GM21529 (cell line): ENCODE results near the gene ARL15.

Experiments
- ATAC-seq: cut with Tn5 transposase; IDR thresholded peaks from one replicate; pipeline ENCODE4 v1.9.1; 2021; ENCODE audit not compliant: unreplicated experiment

ARL15 gene

DNA sequence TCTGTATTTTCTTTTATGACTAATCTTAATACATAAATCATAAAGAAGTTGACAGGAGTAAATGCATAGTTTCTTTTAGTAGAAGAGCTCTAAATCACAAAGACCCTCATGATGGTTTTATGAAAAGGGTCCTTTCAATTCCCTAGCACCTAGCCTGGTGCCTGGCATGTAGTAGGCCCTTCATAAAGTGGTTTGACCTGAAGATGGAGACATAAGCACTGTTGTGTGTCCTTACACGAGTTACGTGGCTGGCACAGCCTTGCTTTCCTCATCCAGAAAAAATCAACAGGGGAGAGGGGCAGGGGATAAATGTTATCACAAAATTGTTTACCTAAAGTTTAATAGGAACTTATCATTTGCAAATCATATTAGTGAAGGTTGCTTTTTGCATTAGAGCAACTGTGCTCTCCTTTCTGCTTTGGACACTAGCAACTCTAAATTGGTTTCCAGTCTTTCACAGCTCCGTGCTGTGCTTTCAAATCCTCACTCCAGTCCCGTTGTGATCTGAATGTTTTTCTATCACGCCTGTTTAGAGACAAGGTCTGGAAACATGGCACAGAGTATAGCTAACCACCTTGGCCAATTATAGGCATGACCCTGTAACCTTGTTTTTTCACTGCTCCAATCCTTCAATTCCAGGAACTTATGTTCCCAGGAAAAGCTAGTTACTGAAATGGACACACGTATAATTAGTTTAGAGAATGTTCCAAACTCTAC lies 55.7 kb downstream of the ARL15 start:
- ATAC-seq, result no peak

DNA sequence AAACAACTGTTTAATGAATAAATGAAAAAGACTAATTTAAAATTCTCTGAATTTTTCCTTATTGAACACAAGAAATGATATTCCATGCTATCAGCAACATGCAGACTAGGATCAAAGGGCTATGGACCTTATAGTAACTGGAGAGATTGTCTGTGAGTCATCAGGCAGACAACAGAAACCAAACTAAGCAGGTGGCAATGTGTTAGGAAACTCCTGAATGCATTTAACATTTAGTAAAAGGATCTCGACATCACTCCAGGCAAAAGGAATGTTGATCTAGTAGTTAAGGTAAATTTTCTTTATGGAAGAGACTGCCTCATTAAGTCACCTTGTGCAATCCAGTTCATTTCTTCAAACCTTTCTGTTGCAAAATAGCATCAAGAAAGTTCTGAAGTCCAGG lies 58.4 kb downstream of the ARL15 start:
- ATAC-seq, result no peak

DNA sequence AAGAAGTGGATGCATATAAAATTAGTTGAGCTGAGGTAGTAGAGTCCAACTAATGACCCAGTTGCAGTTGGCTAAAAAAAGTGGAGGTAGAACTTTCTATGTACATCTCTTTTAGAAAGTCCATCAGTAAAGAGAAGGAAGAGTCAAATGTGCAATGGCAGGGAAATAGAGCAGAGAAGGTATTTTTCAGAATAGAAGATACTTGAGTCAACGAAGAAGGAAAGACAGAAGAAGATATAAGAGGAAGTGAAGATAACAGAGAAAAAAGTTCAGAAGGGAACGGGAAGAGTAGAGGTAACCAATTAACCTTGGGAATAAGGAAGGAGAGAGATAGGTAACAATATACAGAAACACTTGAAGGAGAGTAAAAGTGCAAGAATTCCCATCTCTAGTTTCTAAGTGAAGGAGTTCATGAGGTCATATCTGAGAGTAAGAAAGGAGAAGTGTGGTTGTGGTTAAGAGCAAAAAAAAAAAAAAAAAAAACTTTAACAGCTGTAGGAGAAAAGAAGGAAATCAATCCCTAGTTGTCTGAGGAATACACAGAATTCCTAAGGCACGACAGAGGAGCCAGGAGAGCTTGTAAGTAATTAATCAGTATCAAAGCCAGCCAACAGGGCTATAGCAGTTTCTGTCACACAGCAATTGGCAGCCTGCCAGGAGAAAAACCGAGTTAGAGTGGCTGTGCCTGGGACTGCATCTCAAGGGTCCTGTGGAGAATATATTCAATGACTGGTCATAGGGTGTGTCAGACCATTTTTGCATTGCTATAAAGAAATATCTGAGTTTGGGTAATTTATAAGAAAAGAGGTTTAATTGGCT lies 61.0 kb downstream of the ARL15 start:
- no peak for ATAC-seq

DNA sequence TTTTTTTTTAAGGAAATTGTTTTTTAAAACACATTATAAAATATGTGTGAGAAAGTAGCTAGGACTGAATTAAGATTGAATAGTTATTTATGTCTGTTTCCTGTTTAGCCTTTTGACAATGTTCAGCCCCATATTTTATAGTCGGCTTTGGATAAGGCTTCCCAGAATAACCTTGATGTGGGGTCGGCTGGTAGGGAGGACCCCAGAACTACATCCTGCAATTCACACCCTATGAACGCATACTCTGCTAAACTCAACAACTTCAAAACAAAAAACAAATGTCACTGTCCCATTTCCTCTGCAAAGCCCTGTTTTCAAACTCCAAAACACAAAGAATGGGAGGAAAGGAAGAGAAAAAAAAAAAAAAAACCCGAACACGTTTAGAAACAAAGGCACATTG lies 63.1 kb downstream of the ARL15 start:
- no peak for ATAC-seq

DNA sequence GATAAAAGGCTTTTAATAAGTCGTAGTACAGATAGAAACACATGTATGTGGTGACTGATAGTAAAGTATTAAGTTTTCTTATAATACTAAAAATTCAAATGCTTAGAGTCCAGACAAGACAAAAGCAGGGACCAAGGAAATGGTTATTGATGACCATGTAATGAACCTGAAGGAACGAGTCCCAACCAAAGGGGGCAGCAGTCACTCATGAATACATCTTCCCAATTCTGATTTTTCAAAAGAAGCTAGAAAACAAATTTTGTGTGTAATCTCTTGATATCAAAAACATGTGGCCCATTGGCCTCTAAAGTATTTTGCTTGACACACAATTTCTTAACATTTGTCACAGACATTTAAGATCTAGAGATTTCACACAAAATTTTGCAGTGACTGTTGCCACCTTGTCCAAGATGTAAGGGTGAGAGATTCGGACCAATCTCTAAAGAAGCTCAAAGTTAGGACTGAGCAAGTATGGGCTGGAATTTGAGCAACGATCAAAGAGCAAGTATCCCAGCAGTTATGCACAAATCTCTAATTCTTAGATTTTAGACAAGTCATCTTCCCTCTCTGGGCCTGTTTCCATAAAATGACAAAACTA lies 66.8 kb downstream of the ARL15 start:
- peak; percentile 72 for ATAC-seq

DNA sequence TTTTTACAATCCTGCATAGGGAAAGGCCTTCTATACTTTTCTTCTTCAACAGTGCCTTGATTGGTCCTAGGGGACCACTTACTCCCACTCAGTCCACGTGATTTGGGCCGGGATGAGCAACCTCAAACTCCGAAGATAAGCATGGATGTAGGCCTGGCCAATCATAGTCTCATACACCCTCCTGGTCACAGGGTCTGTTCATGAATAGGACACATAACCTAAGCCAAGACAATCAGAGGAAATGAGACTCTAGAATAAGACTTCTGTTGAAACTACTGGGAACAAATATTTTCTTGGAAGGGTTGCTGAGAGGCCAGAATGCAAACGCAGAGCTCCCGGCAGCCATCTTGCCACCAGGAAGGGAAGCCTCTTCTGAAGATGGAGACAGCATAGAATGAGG lies 68.1 kb downstream of the ARL15 start:
- ATAC-seq, result no peak

DNA sequence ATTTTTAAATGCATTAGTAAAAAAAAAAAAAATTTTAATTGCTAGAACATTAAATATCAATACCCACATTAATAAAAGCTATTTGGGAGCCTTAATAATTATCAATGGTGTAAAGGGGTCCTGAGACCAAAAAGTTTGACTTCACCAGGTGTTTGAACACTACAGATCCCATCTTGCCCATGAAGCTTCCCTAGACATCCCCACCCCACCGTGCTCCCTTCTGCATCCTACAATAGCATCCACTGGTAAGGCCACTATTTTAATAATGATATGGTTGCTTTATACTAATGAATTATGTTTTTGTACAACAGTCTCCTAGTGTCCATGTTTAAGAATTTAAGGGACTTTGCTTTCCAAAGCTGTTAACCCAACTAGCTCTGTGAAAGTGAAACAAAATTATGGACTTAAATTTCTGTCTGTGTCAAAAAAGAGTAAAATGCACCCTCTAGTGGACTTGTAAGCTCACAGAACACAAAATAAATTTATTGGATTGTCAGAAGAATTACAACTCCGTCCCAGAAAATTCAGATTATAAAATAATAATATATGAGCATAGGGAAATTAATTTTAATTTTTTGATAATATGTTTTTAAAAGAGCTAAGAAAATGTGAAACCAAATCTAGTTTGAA lies 76.0 kb downstream of the ARL15 start:
- ATAC-seq, result peak; percentile 53

DNA sequence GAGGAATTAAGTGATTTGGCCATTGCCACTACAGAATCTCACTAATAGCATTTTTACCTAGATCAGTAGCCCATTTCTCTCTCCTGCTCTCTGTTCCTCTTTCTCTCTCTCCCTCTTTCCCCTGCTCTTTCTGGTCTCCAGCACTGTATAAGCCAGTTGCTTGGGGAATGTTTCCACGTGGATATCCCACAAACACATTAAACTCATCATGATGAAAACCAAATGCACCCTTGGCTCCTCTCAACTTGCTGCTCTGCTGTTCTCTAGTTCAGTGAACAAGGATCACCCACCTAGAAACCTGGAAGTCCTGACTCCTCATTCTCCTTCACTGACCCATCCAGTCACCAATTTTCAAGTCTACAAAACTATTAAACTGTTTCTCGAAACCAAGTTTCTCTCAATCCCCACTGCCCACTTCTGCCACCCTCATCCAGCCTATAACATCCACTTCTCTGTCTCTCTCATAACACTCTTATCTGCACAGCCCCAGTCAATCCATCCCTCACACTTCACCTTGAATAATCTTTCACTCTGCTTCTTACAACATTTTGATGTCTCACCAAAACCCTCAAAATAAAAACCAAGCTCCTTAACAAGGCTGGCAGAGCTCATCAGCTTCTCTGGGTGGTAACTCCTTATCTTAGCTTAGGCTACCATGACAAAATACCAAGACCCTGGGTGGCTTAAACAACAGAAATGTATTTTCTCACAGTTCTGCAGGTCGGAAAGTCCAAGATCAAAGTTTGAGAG lies 79.3 kb downstream of the ARL15 start:
- ATAC-seq, result no peak

DNA sequence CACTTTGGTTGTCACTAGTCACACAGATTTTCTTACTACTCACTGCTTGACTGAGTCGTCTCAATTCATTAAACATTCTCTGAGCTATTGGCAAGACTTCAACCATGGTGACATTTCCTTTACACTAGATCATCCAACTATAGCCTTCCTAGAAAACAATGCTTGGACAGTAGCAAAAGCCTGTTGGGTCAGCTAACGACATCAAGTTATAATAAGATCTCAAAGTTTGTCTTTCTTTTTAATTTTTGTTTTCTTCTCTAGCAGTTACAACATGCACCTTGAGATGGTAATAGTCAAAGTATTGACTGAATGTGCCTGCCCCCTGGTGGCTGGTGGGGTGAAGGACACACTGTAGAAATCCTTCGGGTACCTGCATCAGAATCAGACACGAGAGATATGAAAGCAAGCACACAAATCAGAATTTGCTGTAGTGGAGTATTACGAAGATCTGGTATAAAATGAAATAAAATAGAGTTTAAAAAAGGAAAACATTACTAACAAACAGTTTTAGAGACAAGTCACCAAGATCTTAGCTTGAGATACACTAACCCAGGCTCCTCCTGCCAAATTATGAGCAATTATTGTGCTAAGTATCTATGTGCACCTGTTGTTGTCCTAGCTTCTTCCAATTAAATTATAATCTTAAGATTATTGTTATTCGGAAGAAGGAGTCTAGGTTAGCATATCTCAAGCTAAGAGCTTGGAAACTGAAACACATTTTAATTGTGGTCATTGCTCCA lies 81.2 kb downstream of the ARL15 start:
- peak; percentile 95 for ATAC-seq

DNA sequence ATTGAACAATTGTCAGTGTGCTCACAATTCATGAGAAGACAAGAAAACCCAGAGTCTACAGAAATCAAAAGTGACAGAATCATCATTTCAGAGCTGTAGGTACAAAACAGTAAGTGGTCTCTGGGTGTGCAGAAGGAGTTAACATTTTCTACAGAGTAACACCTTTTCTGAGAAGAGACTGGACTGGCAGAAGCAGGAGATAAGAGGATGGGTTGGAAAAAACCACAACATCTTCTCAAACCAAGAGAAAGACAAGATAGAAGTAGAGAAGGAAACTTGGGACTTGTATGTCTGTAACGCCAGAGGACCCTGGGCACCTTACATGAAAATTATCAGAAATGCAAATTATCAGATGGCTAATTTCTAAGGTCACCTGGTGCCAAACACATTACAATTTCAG lies 82.6 kb downstream of the ARL15 start:
- ATAC-seq, result no peak

DNA sequence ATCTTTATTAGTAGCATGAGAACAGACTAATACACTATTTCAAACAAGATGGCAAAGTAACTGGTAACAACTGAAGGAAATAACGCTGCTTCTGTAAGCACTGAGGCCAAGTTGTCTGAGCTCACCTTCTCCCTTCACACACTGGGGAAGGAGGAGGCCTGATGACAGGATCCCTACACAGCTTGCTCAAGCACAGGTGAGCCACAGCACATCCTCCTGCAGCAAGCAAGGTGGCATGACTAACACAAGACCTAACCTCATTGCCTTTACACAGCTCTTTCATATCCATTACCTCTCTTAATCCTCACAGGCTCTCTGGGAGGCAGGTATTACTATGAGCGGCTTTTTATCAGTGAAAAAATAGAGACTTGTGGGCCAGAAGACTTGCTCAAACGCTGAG lies 83.3 kb downstream of the ARL15 start:
- ATAC-seq, result no peak

DNA sequence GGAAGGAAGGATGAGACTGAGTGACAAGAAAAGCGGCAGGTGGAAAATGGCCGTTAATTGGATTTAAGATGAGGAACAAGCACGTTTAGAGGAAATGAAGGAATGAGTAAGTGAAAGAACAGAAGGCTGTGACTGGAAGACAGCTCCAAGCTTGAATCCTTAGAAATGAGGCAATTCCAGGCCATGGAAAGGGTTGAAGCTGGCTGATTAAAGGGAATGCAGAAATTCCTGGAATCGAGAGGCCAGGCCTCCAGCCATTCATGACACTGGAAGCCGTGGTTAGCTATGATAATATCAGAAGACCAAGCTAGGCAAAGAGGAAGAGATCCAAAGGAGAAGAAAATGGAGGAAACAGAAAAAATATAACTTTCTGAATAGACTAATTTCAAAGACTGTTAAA lies 84.2 kb downstream of the ARL15 start:
- no peak for ATAC-seq

DNA sequence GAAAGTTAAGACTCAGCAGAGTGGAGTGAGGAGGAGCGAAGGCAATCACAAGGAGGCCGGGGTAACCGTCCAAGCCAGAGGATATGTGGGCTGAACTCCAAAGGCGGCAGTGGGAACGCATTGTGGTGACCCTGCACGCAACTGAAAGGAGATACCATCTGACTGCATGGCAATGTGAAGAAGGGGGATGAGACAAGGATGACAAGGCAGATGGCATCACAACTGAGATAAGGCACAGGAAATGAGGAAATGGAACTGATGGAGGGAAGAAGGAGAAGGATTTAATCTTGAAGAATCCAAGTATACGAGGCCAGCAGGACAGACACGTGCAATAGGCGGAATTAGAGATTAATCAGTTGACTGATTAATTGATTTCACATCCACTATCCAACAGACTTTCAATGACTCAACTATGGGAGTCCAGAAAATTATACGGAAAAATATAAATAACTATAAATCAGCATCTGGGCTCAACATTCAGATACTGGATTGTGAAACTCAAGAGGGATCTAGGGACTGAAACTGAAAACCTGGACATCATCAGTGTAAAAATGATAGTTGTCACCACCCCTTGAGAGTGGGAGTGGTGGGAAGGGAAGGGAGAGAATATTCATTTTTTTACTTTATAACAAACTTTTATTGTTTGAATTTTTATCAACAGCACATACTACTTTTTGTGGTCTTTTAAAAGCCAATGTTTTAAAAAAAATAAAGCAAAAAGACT lies 86.1 kb downstream of the ARL15 start:
- no peak for ATAC-seq

DNA sequence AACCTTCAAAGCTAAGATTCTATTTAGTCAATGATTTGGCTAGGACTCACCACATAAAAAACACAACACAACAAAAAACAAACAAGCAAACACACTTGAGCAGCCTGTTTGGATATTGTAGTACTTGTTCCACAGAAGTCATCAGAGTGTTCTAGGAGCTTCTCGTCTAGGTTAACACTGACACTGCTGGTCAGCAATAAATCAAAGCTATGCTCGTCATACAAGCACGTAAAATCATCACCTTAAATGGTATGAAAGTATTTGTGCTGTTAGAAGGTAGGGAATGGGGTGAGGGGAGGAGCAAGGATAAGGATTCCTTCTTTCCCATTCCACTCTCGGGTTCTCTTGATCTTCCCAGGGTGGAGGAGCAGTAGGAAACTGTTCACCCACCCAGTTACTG lies 88.0 kb downstream of the ARL15 start:
- ATAC-seq, result no peak

DNA sequence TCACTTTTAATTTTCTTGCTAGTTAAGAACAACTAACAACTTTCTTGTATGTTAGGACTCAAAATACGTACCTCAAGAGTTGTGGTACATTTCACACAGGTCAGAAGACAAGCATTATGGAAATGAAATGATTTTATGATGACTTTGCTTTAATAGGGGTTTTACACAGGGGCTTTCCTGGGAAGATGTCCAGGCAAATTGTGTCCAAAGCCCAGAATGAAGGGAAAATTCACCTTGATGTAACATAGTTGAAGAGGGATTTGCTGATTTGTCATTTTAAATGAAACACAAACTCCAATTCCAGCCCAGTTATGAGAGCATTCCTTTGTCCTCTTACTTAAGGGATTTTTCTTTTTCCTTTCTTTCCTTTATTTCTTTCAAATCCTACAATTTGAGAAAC lies 89.2 kb downstream of the ARL15 start:
- ATAC-seq, result no peak

DNA sequence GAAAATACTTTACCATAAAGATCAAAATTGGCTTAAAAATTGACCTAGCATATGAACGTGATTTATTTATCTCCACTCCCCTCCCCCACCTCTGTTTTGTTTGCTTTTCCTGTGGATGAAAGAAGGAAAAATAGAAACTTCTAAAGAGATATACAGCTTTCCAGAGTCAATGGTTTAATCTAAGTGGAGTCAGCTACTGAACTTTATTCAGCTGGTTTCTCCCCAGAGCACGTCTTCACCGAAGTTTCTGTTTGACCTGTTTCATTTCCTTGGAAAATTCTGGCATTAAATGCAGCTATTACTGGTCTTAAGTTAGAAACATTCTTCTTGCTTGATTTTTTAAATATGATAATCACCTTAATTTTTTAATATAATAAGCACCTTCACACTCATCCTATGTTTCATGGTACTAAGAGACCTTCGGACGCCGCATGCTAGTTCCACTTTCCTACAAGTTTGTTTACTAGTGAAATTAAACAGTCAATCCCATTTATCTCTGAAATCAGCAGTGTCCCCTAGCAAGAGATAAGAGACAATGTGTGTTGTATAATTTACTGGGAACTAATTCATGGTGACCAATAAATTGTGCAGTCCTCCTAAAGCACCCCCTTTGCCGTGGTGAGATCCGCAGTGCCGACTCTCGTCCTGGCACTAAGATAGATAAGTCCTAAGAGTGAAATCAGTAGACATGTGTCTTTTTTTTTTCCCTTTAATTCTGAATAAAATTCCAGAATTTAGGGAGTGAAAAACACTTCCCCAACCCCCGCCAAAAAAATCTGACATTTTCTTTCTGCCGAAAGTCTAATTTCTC lies 89.9 kb downstream of the ARL15 start:
- no peak for ATAC-seq

DNA sequence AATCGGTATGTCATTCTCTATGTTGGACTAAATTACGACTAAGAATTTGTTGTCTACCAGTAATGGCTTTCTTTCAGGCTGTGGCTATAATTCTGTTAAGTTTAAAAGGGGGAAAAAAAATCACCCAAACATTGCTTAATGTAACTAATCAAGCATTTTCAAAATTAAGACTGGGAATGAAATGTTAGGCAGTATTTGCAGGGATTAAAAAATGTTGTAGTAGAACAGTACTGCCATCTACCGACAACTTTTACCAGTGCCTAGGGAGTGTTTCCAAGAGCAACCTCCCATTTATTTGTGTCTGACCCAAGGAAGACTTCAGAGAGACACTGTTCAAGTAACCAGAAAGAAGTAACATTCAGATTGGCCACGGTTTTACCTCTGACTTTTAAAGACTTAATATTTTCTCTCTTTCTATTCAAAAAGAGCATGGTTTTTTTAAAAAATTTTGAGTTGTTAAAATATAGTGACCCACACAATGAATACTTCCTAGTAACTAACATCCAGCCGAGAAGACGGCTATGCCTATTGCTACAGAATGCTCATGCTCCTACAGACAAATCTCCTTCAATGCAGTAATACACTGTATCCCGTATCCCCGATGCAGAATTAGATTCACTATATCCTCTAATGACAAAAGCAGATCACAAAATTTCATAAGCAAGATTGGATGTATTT lies 92.4 kb downstream of the ARL15 start:
- ATAC-seq, result no peak

DNA sequence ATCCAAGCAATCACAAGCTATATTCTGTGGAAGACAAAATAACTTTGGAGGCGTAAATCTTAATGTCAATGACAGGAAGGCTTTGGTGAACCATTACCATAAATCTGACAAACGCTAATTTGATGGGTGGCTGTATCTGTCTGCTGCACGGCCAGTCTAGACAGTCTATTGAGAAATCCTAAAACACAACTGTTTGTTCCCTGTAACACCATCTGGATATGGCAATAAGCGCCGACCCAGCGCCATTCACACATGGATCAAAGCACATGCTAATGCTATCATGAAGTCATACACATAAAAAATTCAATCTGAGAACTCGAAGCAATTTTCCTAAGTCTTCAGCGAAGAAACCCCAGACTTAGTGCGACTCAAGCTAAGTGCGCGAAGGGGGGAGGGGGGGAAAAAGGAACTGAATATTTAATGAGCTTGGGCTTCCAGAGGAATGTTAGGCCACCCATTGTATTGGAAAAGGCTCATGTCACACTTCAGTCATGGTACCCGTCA lies 95.1 kb downstream of the ARL15 start:
- ATAC-seq, result no peak
